ENCODE results near the gene HOXB3.

The HOXB3 gene

GRCh38 chr17:48499248-48499647 lies 90.8 kb downstream of the HOXB3 start (continued):
- TF ChIP-seq KLF1 (tag by site-specific recombination; IDR thresholded peaks at IDR 0.05) (peak; percentile 36; the same call in 1 of the 2 replicates), ZNF10 (tag by site-specific recombination; IDR thresholded peaks at IDR 0.05) (peak; percentile 68), ZBTB17 (tag by site-specific recombination; IDR thresholded peaks at IDR 0.05) (peak; percentile 31; the same call in 1 of the 2 replicates), TRIM28 (IDR thresholded peaks at IDR 0.05; ENCODE audit: borderline replicate concordance, low read length) (peak; percentile 9; the same call in 1 of the 2 replicates), ZNF398 (tag by site-specific recombination; IDR thresholded peaks at IDR 0.05) (0 out of 2 replicates have a peak, but pooled peaks have one; percentile 38)
- TF ChIP-seq, protein P1, sequence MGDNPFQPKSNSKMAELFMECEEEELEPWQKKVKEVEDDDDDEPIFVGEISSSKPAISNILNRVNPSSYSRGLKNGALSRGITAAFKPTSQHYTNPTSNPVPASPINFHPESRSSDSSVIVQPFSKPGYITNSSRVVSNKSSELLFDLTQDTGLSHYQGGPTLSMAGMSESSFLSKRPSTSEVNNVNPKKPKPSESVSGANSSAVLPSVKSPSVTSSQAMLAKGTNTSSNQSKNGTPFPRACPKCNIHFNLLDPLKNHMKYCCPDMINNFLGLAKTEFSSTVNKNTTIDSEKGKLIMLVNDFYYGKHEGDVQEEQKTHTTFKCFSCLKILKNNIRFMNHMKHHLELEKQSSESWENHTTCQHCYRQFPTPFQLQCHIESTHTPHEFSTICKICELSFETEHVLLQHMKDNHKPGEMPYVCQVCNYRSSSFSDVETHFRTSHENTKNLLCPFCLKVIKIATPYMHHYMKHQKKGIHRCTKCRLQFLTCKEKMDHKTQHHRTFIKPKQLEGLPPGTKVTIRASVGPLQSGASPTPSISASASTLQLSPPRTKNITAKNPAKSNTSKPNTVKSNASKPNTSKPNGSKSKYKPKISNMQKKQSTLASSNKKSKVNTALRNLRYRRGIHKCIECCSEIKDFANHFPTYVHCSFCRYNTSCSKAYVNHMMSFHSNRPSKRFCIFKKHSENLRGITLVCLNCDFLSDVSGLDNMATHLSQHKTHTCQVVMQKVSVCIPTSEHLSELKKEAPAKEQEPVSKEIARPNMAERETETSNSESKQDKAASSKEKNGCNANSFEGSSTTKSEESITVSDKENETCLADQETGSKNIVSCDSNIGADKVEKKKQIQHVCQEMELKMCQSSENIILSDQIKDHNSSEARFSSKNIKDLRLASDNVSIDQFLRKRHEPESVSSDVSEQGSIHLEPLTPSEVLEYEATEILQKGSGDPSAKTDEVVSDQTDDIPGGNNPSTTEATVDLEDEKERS (tag by site-specific recombination; IDR thresholded peaks at IDR 0.05): no peak
- TF ChIP-seq, protein P2, sequence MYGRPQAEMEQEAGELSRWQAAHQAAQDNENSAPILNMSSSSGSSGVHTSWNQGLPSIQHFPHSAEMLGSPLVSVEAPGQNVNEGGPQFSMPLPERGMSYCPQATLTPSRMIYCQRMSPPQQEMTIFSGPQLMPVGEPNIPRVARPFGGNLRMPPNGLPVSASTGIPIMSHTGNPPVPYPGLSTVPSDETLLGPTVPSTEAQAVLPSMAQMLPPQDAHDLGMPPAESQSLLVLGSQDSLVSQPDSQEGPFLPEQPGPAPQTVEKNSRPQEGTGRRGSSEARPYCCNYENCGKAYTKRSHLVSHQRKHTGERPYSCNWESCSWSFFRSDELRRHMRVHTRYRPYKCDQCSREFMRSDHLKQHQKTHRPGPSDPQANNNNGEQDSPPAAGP (tag by site-specific recombination; IDR thresholded peaks at IDR 0.05): peak; percentile 87

Data from HEK293 (cell line).